NCI-H2196 treated with DMSO at 0.1 percent for 48 hours (cell line): ENCODE measurements around the gene NAB1.
"Not testable (repeated sequence)": the region's sequence is repeated elsewhere in the genome, so short reads cannot be mapped to it uniquely, and the experiment has no call there.

Source experiments
- DNase-seq: peaks from one replicate; lab custom pipeline; 2025; ENCODE audit not compliant: unreplicated experiment; lab: John Stamatoyannopoulos, UW

Gene NAB1

DNA sequence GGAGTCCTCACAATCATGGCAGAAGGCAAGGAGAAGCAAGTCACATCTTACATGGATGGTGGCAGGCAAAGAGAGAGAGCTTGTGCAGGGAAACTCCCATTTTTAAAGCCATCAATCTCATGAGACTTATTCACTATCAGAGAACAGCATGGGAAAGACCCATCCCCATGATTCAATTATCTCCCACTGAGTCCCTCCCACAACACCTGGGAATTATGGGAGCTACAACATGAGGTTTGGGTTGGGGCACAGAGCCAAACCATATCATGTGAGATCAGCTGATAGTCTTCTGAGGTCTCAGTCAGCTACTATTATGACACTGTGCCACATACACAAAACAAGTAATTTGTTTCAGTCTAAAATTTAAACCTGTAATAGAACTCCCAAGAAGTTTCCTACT, 59.8 kb downstream of the NAB1 start:
- not testable (repeated sequence) for DNase-seq

DNA sequence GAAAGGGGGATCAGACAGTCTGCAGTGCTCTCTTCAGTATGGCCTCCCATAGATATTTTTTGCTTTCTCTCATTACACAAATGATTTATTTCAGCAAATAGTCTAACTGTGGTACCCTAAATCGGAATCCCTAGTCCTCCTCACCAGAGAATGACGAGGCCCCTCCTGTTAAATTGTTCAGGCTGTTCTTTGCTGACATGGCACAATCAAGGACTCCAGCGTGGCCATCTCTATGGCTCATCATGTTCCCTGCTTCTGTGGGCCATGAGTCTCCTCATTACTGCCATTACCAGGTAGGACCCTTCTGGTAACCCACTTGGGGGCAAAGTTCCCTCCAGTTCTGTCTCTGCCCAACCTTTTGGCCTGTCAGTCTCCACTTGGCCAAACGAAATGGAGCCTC, 62.2 kb downstream of the NAB1 start:
- no peak for DNase-seq

DNA sequence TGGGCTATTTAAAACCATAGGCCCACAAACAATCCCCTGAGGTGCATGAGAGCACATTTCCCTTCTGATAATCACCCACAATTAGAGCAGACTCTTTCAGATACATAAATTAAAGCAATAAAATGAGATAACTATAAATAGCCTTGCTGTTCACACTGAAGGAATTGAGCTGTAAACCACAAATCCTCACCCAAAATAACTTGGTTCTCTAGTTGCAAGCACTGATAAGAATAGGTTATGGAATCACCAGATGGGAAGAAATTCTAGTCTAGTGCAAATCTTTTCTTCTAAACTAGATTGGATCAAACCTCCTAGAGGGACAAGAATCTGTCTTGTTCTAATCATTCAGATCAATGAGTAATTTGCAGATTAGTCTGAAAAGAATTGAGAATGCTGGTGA, 64.6 kb downstream of the NAB1 start:
- no peak for DNase-seq

DNA sequence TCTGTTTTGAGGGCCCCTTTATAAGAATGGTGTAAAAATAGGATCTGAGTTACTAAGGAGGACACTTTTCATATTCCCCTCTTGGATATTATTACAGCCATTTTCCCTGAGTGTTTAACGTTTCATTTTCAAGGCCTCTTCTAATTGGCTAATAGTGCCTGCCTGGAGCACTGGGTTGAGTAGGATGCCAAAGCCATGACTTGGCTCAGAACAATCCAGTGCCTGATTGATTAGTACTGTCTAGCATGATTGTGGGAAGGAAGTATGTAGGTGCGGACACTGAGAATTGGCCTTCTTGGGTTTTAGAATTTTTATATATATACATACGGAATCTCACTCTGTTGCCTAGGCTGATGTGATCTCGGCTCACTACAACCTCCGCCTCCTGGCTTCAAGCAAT, 66.1 kb downstream of the NAB1 start:
- DNase-seq = no peak

DNA sequence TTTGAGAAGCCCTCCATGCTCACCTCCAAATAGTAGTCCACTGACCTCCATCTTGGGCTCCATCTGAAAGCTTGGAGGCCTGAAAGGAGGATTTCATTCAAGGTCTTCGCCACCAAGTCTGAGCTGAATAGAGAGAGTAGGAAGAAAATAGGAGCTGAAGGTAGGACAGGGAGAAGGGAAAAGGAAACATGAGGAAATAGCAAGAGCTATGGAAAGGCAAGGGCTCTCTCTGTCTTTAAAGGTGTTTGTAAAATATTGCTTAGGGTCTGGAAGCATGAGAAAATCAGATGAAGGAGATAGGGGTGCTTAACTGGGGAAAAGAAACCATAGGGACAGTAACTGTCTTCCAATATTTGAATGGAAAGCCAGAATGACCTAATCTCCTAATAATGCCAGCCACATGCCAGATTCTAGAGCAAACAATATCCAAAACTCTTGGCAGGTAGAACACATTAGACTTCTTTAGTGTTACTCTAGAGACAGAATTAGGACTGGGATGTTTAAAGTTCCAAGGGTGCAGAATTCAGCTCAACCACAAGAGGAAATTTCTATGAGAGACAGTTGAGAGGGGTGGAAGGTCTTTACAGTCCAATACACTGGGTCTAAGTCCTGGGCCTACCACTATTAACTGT, 67.4 kb downstream of the NAB1 start:
- DNase-seq = no peak

DNA sequence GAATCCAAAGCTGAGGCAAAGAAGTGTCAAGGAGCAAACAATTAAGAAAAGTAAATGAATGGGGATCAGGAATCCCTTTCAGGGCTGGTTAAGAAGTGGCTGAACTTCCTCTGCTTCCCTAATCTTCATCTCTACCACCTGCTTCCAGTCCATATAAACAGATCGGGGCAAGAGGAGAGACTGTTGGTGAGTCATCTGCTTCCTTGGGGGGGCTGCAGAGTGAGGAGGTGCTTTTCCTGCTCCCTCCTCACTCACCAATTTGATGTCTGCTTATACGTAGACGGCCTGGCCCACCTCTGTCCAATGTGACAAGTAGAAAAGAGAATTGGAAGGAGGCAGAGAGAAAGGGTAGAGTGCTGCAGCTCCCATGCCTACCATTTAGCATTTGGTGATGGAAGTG, 68.4 kb downstream of the NAB1 start:
- no peak for DNase-seq

DNA sequence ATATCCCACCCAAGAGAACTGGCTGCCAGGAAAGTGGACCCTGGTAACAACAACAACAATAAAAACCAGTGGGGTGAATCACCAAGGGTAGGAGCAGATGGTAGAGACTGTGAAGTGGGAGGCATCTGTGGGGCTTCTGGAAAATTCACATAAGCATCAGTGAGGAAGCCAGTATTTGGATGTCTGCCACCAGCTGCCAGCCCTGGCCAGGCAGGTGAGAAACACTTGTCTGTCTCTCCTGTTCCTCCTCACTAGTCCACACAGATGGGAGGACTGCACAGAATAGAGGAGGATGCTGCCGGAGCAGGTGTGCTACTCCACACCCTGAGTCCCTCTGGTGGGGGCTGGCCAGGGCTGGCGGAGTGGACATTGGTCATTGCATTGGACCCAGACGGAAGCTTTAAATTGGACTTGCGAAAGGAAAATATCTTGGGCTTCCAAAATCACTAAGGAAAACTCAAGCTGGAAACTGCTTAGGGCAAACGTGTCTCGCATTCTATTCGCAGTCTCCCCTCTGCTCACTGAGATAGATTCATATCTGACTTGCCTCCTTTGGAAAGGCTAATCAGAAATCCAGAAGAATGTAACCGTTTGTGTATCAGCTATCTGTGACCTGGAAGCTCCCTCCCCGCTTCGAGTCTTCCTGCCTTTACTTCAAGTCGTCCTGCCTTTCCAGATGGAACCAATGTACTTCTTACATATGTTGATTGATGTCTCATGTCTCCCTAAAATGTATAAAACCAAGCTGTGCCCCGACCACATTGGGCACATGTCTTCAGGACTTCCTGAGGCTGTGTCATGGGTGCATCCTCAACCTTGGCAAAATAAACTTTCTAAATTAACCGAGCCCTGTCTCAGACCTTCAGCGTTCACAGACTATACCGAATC, 69.1 kb downstream of the NAB1 start:
- DNase-seq = peak; percentile 29

DNA sequence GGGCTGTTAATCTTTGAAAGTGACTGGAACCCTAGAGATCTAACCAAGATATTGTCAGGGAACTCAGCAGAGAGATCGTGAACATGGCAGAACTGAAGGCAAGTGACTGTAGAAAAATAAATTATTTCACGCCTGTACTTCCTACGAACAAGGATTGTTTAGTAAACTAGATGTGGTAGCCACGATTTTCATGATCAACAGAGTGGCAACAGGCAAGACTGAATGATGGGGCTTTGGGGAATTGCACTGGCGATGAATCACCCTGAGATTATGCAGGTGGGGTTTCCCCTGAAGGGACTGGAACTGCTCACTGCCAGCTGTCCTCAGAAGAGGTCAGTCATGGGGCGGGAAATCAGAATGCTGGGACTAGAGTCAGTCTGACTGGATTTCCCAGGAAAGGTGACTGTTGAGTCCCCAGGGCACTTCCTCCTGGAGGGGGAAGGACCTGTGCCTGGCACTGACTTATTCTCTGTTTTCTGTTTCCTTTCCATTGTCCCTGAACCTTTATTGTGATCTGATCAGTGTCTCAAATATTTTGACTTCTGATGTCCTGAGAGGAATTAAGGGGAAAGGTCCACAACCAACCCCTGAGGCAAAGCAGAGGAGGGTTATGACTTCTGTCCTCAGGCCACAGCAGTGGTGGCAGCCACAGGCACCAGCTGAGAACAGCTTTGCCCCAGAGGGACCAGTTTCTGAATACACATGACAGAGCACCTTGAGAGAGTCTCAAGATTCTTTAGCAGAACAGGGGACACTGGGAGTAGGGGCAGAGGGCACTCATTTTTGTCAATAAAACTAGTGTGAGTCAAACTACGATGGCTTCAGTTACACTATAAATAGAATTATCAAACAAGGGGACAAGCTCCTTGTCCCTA, 70.0 kb downstream of the NAB1 start:
- no peak for DNase-seq

DNA sequence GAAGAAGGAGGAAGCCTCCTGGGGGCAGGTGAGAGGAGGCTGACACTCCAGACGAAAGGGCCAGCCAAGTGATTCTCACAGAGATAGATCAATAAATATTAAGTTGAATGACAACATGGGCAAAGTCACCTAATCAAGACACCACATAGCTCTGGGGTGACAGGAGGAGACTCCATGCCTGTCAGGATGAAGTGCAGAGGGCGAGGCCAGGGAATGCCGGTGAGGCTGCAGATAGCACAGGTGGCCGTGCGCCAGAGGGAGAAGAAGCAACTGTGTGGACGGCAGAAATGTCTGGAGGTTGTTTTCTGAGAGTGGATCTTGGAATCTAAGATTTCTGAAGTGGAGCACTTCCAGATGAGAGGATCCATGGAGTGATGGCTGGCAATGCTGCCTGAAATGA, 71.4 kb downstream of the NAB1 start:
- DNase-seq = no peak

DNA sequence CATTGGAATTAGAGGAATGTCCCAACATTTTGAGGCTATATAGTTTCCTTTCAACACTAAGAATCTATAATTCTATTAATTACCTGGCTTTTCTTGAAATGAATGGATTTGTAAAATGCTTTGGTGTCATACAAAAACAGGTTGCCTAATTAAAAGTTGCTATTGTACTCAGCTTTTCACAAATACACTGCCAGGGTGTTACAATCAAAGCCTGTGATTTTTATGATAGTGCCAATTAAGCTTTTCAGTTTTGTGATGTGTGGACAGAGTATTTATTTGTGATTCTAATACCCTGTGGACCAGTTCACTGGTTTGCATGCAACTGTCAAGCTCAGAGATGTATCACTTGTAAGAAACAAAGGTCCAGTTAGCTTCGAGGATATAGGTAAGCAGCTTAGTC, 71.8 kb downstream of the NAB1 start:
- DNase-seq = no peak

DNA sequence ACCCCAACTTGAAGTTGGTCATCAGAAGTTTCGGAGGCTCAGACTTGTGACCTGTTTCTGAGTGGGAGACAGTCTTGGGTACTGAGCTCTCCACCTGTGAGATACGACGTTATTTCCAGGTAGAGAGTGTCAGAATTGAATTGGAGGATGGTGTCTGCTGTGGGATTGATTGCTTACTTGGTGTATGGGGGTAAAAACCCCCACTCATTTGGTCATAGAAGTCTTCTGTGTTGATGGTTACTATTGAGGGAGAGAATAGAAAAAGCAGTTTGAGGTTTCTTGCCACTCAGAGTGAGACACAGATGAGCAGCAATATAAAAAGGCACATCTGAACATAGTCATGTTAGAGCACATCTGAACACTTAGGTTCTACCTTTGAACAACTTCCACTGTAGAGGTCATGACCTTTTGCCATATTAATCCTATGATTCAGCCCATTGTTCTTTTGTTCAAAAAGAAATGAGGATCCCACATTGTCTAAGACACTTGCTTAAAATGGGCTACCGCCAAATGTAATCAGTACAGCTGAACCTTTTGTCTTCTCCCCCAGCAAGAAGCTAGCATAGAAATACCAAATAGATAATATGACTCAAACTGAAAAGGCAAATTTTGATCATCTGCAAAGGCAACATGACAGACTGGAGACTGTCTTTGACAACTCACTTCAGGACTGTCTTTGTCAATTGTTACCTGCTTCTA, 73.3 kb downstream of the NAB1 start:
- no peak for DNase-seq

DNA sequence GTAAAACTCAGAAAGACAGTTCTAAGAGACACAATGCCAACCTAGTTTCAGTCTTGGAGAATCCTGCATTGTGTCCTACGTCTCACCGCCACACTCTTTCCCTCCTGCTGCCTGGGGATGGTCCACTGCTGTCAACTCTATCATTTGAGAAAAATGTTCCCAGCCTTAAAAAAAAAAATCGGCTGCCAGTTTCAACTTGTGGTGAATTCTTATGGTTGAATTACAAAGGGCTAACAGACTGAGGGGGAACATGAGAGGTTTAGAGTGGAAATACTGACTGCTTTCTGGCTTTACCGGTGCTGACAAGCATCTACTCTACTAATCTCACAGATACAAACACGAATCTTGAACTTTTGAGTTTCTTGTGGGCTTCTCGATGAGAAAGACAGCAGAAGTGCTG, 74.0 kb downstream of the NAB1 start:
- DNase-seq = no peak

DNA sequence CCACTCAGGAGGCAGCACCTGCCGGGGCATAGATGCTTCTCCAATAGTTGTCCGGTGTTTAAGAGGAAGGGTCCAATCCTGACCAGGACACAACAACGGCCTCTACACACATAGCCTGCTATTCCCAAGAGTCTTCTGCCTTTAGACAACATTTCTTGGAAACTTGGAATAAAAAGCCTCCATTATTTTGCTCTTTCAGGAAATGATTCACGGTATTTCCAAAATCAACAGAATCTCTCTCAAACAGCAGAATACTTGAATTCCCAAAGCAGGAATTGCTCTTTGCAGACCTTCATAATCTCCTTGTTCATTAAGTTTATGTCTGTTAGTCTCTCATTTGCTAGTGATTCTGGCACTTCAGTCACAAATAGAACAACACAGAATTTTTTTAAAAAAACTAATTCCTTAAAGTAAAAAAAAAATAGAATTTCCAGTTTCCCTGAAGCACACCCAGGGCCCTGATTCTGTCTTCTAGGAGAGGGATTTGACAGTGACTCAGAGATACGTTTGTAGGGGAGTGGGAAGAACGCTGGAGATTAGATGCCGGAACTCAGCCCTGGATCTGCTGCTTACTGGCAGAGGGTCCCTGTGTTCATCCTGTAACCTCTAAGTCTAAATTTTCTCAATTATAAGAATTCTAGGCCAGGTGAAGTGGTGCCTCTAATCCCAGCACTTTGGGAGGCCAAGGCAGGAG, 74.7 kb downstream of the NAB1 start:
- no peak for DNase-seq

DNA sequence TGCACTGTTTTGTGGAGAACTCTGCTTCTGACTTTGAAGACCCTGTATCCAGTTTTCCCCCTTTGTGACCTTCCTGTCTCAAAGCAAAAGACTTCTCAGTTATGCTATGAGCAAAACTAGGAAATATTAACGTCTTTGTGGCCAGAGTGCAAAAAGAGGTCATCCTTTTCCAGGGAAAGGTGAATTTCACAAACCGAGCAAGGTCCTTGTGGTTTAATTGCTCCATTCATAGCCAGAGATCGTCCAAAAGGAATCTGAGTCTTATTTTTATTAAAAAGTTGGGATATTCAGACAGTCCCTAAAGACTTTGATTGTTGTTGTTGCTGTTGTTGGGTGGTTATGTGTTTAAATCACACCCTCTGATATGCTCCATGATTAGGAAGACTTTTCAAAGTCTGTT, 77.4 kb downstream of the NAB1 start:
- DNase-seq = no peak

DNA sequence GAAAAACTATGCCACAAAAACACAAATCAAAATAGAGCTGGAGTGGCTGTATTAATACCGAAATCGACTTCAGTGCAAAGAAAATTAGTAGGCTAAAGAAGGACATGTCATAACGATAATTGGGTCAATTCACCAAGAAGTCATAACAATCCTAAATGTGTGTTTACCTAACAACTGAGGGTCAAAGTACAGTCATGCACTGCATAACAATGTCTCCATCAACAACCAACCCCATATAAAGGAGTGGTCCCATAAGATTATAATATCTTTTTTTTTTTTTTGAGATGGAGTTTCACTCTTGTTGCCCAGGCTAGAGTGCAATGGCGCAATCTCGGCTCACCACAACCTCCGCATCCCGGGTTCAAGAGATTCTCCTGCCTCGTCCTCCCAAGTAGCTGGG, 87.5 kb downstream of the NAB1 start:
- DNase-seq = no peak

DNA sequence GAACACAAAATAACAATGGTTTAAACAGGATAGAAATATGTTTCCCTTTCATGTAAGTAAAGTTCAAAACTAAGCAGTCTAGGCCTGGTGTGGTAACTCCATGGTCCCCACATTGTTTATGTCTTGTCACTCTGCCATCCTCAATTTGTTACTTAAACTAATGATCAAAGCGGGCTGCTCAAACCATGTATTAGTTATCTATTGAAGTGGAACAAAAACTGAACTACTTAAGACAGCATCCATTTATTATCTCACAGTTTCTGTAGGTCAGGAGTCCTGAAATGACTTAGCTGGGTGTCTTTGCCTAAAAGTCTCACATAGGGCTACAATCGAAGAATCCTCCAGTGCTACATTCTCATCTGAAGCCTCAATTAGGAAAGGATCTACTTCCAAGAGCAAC, 91.6 kb downstream of the NAB1 start:
- no peak for DNase-seq
